ENCODE measurements around the gene FANCE. TPM values are rescaled to one million over a fixed set of nuclear protein-coding genes. Genes with fewer than 3 reads are reported as not detected.

The FANCE gene
- total and polyA plus RNA-seq, 9 of the 15 experiments (the other 6 are each of a cell fraction or from before 2014, with no cell fraction given) = 5.7 to 30.2 (median 17.0) TPM

GRCh38 chr6:35468181-35468979, 16.2 kb downstream of the FANCE start, which contains the start of gene RPL10A (continued):
- TF ChIP-seq ZNF592 (IDR thresholded peaks at IDR 0.05) (peak; percentile 27; the same call in 1 of the 2 replicates), STAT5B (CRISPR knock-in tag; IDR thresholded peaks at IDR 0.05) (no peak), SAP30 (IDR thresholded peaks at IDR 0.05; ENCODE audit: borderline replicate concordance, insufficient read depth, low read depth, low read length, poor library complexity, severe bottlenecking) (peak; percentile 86), TBL1XR1 (IDR thresholded peaks at IDR 0.05; ENCODE audit: low read length in 2 of 2) (0 out of 4 replicates have a peak, but pooled peaks of 1 of the 2 experiments have one; percentile 42), MYBL2 (IDR thresholded peaks at IDR 0.05; ENCODE audit: low read depth) (no peak), MYBL2 (CRISPR knock-in tag; IDR thresholded peaks at IDR 0.05; ENCODE audit: borderline replicate concordance) (no peak), SUPT5H (IDR thresholded peaks at IDR 0.05) (peak; percentile 100), GTF3C2 (IDR thresholded peaks at IDR 0.05; ENCODE audit: borderline replicate concordance, extremely low read depth, insufficient read length) (no peak), ZBTB49 (CRISPR knock-in tag; IDR thresholded peaks at IDR 0.05; ENCODE audit: borderline replicate concordance) (no peak; the same call in 1 of the 2 replicates), SIX5 (IDR thresholded peaks at IDR 0.05; ENCODE audit: borderline replicate concordance in 1 of 2, insufficient read depth in 1 of 2, low read depth in 1 of 2, low read length in 2 of 2) (no peak), POLR2AphosphoS2 (IDR thresholded peaks at IDR 0.05; ENCODE audit: low read length) (peak; percentile 92; the same call in 1 of the 2 replicates), DLX4 (CRISPR knock-in tag; IDR thresholded peaks at IDR 0.05) (no peak), TFAP4 (CRISPR knock-in tag; IDR thresholded peaks at IDR 0.05; ENCODE audit: borderline replicate concordance) (peak; percentile 68; the same call in 1 of the 2 replicates), BRD9 (IDR thresholded peaks at IDR 0.05; ENCODE audit: low read depth, partially characterized antibody) (peak; percentile 98)
